ENCODE data around the gene WFDC2. TPM values are rescaled to one million over a fixed set of nuclear protein-coding genes. Genes with fewer than 3 reads are reported as not detected.

The WFDC2 gene
- total and polyA plus RNA-seq, 10 of the 15 experiments (the other 5 are each of a cell fraction or from before 2014, with no cell fraction given): 0.13 TPM; not detected in 9

GRCh38 chr20:45452238-45452637 lies 17.3 kb upstream of the WFDC2 start:
- ATAC-seq (no peak), DNase-seq (ENCODE audit: low read depth, low spot score) (no peak), FAIRE-seq (no peak)
- no peaks in the 10 kb centered on the region for H4K20me1 ChIP-seq (ENCODE audit: control insufficient read depth, insufficient read depth)
- H3K27ac ChIP-seq (ENCODE audit: control insufficient read depth, insufficient read depth): no peak overlapping the region
- ChIA-PET RAD21 (ENCODE audit: unreplicated experiment) (interaction anchor here (1.6 to 2.9 kb wide), 3 partner anchors 16 to 129 kb away, joined by 6 to 10 read pairs (median 7); no protein-coding TSS in a partner anchor), SMC1A (ENCODE audit: uncharacterized antibody, unreplicated experiment) (interaction anchor here (1.0 to 3.1 kb wide), 8 partner anchors 9 to 319 kb away, joined by 3 to 12 read pairs (median 7); partner anchors contain the start of gene SYS1), POLR2A (no interaction called here), CTCF (interaction anchor here (0.6 to 8.2 kb wide), 13 partner anchors 8 to 319 kb away, joined by 3 to 86 read pairs (median 5); partner anchors contain the start of genes SYS1 and TP53TG5)
- no peak overlapping the region for H3K9ac ChIP-seq (ENCODE audit: control insufficient read depth, insufficient read depth, low read length)
- no peaks in the 10 kb centered on the region for H3K36me3 ChIP-seq (ENCODE audit: control insufficient read depth in 2 of 2, insufficient read depth in 2 of 2, low read length in 1 of 2)
- no peaks in the 10 kb centered on the region for H3K9me3 ChIP-seq (replicated peaks; ENCODE audit: control insufficient read depth, insufficient read depth, low read length)
- WGBS (ENCODE audit: insufficient coverage, insufficient replicate concordance, low lambda C conversion rate, missing lambda C conversion rate): 48% methylated on average over 4 of the region's 4 CpGs
- in situ Hi-C loops (cut with MboI) (no loop called here), intact Hi-C loops (cut with micrococcal nuclease; ENCODE audit: unreplicated experiment) (loop anchor here (5.0 kb wide), 1 partner anchor 130 kb away; no protein-coding TSS in a partner anchor)
- H3K27me3 ChIP-seq (replicated peaks in 1 of 2; ENCODE audit: control insufficient read depth in 2 of 2, insufficient read depth in 2 of 2, low read length in 1 of 2): no peaks in the 10 kb centered on the region; a peak in 2 of 4 replicates
- H3K4me1 ChIP-seq (ENCODE audit: control insufficient read depth, insufficient read depth, low read length): no peaks in the 10 kb centered on the region
- no peak overlapping the region for H2AFZ ChIP-seq (ENCODE audit: control insufficient read depth, low read depth, low read length)
- TF ChIP-seq POU2F2 (IDR thresholded peaks at IDR 0.05; ENCODE audit: borderline replicate concordance, low read depth, low read length): peak; percentile 90; the same call in 2 of the 3 replicates
- TF ChIP-seq POLR2A (IDR thresholded peaks at IDR 0.05; ENCODE audit: low read depth, low read length): no peak
- BruUV-seq (replicated peaks): no TSS peak
- H3K79me2 ChIP-seq (ENCODE audit: control insufficient read depth, insufficient read depth, low read length): no peaks in the 10 kb centered on the region
- no peak overlapping the region for H3K4me2 ChIP-seq (ENCODE audit: control insufficient read depth, insufficient read depth)
- no peak overlapping the region for H3K4me3 ChIP-seq

GRCh38 chr20:45452772-45453691 lies 16.5 kb upstream of the WFDC2 start:
- 26% methylated on average over 4 of the region's 4 CpGs for WGBS (ENCODE audit: insufficient coverage, insufficient replicate concordance, low lambda C conversion rate, missing lambda C conversion rate)
- ChIA-PET SMC1A (ENCODE audit: uncharacterized antibody, unreplicated experiment) (interaction anchor here (0.9 to 3.1 kb wide), 11 partner anchors 8 to 318 kb away, joined by 3 to 12 read pairs (median 4); partner anchors contain the start of gene SYS1), CTCF (interaction anchor here (0.6 to 8.2 kb wide), 14 partner anchors 9 to 318 kb away, joined by 3 to 86 read pairs (median 5); partner anchors contain the start of genes SYS1 and TP53TG5), POLR2A (interaction anchor here (0.6 to 1.5 kb wide), 2 partner anchors 15 to 92 kb away, joined by 4 read pairs; no protein-coding TSS in a partner anchor), RAD21 (ENCODE audit: unreplicated experiment) (interaction anchor here (1.5 to 2.9 kb wide), 4 partner anchors 17 to 130 kb away, joined by 5 to 10 read pairs (median 6); partner anchors contain the start of gene SYS1)
- Histone ChIP-seq H3K27me3 (replicated peaks in 1 of 2; ENCODE audit: control insufficient read depth in 2 of 2, insufficient read depth in 2 of 2, low read length in 1 of 2) (no peaks in the 10 kb centered on the region; a peak in 2 of 4 replicates), H3K4me1 (ENCODE audit: control insufficient read depth, insufficient read depth, low read length) (no peaks in the 10 kb centered on the region), H3K36me3 (ENCODE audit: control insufficient read depth in 2 of 2, insufficient read depth in 2 of 2, low read length in 1 of 2) (no peaks in the 10 kb centered on the region), H3K9me3 (replicated peaks; ENCODE audit: control insufficient read depth, insufficient read depth, low read length) (no peaks in the 10 kb centered on the region), H3K4me3 (no peak overlapping the region), H3K79me2 (ENCODE audit: control insufficient read depth, insufficient read depth, low read length) (no peaks in the 10 kb centered on the region), H3K9ac (ENCODE audit: control insufficient read depth, insufficient read depth, low read length) (no peak overlapping the region), H2AFZ (ENCODE audit: control insufficient read depth, low read depth, low read length) (no peak overlapping the region), H3K4me2 (ENCODE audit: control insufficient read depth, insufficient read depth) (no peak overlapping the region), H3K27ac (ENCODE audit: control insufficient read depth, insufficient read depth) (no peak overlapping the region), H4K20me1 (ENCODE audit: control insufficient read depth, insufficient read depth) (no peaks in the 10 kb centered on the region)
- FAIRE-seq: no peak
- BruUV-seq (replicated peaks): no TSS peak
- TF ChIP-seq RELA (IDR thresholded peaks at IDR 0.05; ENCODE audit: borderline replicate concordance, partially characterized antibody): no peak
- TF ChIP-seq JUND (IDR thresholded peaks at IDR 0.05; ENCODE audit: low read depth, low read length): no peak
- no peak for TF ChIP-seq MYB (IDR thresholded peaks at IDR 0.05; ENCODE audit: borderline replicate concordance, low read depth, low read length)
- no peak for TF ChIP-seq CBX3 (IDR thresholded peaks at IDR 0.05; ENCODE audit: borderline replicate concordance, low read depth)
- TF ChIP-seq ETV6 (conservative IDR thresholded peaks at IDR 0.05 in 1 of 2, IDR thresholded peaks at IDR 0.05 in 1 of 2; ENCODE audit: borderline replicate concordance in 1 of 2, low read depth in 1 of 2): no peak
- TF ChIP-seq ZNF592 (IDR thresholded peaks at IDR 0.05): no peak
- no peak for TF ChIP-seq SP1 (IDR thresholded peaks at IDR 0.05; ENCODE audit: low read depth, low read length)
- TF ChIP-seq ZNF274 (IDR thresholded peaks at IDR 0.05; ENCODE audit: insufficient read depth, insufficient read length): no peak
- intact Hi-C loops (cut with micrococcal nuclease; ENCODE audit: unreplicated experiment): loop anchor here (5.0 kb wide), 1 partner anchor 131 kb away; no protein-coding TSS in a partner anchor
- no peak for DNase-seq (ENCODE audit: low read depth, low spot score)
- in situ Hi-C loops (cut with MboI): no loop called here
- ATAC-seq: no peak
